ENCODE data around the gene PLD4. TPM values are rescaled to one million over a fixed set of nuclear protein-coding genes. Genes with fewer than 3 reads are reported as not detected.

Gene PLD4
- total RNA-seq, 4 donors from 2014 or later = under 0.01 to 0.37 (median 0.16) TPM; not detected in 1

DNA sequence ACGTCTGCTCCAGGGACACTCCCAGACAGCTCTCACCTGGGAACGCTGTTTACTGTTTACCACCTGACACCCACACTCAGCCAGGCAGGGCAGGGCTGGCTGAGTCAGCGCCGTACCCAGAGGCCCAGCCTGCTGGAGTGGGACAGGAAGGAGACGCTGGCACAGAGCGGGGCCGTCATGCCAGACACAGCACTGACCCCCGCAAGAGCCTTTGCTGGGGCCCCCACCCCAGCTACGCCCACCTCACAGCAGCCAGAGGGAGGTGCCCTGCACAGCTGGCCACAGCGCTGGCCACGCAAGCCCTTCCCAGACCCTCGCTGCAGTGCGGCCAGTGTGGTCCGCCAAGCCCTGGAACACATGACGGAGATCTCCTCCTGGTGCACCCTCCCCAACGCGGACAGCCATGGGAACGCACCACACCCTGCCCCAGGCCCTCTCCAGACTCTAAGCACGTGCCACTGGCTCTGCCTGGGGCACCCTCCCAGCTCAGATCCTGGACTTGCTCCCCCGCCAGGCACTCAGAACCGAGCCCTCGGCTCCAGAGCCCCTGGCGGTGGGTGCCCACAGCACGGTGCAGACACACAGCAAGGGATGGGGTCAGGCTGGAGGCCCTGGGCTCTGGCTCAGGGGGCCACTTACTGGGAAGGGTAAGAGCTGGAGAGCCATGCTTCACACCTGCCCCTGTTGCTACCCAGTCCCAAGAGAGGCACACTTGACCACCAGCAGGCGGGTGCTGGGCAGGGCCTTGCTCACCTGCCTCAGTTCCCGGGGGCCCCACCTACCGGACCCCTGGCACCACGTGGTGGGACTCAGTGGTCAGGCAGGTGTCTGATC is 47.8 kb downstream of the PLD4 start:
- TF ChIP-seq, protein P1, sequence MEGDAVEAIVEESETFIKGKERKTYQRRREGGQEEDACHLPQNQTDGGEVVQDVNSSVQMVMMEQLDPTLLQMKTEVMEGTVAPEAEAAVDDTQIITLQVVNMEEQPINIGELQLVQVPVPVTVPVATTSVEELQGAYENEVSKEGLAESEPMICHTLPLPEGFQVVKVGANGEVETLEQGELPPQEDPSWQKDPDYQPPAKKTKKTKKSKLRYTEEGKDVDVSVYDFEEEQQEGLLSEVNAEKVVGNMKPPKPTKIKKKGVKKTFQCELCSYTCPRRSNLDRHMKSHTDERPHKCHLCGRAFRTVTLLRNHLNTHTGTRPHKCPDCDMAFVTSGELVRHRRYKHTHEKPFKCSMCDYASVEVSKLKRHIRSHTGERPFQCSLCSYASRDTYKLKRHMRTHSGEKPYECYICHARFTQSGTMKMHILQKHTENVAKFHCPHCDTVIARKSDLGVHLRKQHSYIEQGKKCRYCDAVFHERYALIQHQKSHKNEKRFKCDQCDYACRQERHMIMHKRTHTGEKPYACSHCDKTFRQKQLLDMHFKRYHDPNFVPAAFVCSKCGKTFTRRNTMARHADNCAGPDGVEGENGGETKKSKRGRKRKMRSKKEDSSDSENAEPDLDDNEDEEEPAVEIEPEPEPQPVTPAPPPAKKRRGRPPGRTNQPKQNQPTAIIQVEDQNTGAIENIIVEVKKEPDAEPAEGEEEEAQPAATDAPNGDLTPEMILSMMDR (IDR thresholded peaks at IDR 0.05) = no peak
- ATAC-seq (ENCODE audit: low FRiP score) (peak; percentile 48), DNase-seq (ENCODE audit: low spot score) (no peak)

- DNase-seq (ENCODE audit: low spot score) (no peak), ATAC-seq (ENCODE audit: low FRiP score) (no peak)
- TF ChIP-seq, protein P1 (IDR thresholded peaks at IDR 0.05) = no peak
Observed at GRCh38 chr14:104973135-104973384, 48.4 kb downstream of the PLD4 start.

DNA sequence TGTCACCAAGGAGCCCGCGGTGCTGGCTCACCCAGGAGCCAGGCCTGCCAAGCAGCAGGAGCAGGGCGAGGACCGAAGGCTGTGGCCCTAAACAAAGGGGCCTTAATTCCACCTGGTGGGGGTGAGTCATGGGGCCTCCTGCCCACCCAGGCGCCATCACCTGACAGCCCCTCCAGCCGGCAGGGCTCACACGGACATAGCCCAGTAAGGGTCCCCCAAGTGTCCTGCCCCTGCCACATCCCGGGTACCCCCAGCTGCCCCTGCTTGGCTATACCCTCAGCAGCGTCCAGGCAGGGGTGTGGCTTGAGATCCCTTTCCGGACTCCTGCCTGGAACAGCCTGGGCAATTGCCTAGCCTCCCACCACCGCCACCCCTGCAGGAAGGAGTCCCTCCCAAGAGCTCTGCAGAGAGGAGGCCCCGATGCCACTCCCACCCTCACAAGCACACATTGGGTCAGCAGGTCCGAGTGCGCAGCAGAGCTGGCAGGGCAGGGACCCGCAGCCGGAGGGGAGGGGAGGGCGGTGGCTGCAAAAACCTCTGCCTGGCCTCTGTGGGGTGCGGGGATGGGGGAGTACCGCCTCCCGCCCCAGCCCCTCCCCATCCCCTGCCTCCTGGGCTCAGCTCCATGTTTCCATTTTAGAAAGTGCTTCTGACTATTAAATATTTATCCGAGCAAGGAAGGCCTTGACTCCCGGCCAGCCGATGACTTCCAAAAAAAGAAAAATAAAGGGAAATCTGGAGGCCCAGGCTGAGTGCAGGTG is 48.9 kb downstream of the PLD4 start:
- no peak for DNase-seq (ENCODE audit: low spot score)
- TF ChIP-seq, protein P1 (IDR thresholded peaks at IDR 0.05) = no peak
- peak; percentile 71 for ATAC-seq (ENCODE audit: low FRiP score)

DNA sequence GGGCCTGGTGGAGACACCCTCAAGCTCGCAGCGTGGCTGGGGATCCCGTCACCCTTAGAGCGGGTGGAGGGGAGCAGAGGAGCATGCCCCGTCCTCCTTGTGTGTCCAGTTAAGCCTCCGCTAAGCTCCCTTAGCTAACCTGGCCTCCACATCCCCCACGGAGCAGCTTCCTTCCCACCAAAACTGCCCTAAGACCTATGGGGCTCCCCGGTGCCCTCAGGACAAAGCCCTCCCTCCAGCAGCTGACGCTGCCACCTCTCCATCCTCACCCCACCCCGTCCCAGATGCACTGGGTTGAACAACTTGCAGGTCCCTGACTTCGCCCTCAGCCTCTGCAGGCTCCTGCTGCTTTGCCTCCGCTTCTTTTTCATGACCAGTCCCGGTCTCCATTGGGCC is 49.5 kb downstream of the PLD4 start:
- DNase-seq (ENCODE audit: low spot score) (no peak), ATAC-seq (ENCODE audit: low FRiP score) (no peak)
- TF ChIP-seq, protein P1 (IDR thresholded peaks at IDR 0.05) = no peak

DNA sequence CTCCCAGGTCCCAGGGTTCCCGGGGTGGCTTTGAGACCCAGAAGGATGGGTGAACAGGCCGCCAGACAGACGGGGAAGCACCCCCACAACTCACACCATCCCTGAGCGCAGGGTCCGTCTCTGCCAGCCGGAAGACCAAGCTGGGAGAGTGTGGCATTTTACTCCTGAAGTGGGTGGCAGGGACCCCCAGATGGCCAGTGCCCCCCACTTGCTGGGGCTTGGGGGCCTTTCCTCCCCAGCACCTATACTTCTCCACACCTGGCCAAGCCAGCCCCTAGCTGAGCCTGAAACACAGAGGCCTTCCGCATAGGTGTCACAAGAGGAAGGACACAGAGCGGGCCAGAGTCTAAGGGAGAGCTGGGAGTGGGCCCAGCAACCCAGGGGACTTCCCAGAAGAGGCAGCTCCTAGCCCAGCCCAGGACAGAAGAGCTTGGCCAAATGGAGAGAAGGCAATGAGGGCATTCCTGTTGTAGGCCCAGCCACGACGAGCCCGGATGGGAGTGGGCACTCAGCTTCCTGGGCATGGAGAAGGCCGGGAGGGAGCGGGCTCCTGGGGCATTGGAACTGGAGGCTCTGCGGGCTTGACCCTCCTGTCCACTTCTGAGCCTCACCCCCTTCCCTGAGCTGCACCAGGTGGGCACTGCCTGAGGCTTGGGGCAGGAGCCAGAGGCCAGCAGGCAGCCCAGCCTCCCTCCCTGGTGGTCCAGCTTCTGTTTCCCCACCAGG is 50.1 kb downstream of the PLD4 start:
- DNase-seq (ENCODE audit: low spot score) = no peak
- TF ChIP-seq, protein P1 (IDR thresholded peaks at IDR 0.05) = no peak
- no peak for ATAC-seq (ENCODE audit: low FRiP score)

- DNase-seq (ENCODE audit: low spot score) = no peak
Observed at GRCh38 chr14:104975481-104976197, 51.0 kb downstream of the PLD4 start.

More at GRCh38 chr14:104975481-104976197, 51.0 kb downstream of the PLD4 start:
- TF ChIP-seq, protein P1 (IDR thresholded peaks at IDR 0.05) = no peak
- ATAC-seq (ENCODE audit: low FRiP score) = no peak

Data from omental fat pad (tissue), 4 donors.